Caco-2 (cell line): ENCODE measurements around the gene VWA8. TPM values are rescaled to one million over a fixed set of nuclear protein-coding genes. Genes with fewer than 3 reads are reported as not detected.

Experiments
- BruUV-seq: library from RNA; stranded (reverse); fragments of 400-500 nt; replicated peaks from 2 replicates; lab custom pipeline; 2021; lab: Mats Ljungman, UMichigan
- CTCF ChIA-PET: fragments of 300-600 bp; sonication (Branson Sonifier 250); formaldehyde crosslinking; loops from one replicate; lab custom pipeline; 2022; ENCODE audit warnings: antibody characterized with exemption; lab: Charles Lee
- POLR2A ChIA-PET: fragments of 300-600 bp; sonication (Branson Sonifier 250); formaldehyde crosslinking; loops from one replicate; lab custom pipeline; 2022; ENCODE audit warnings: antibody characterized with exemption; lab: Charles Lee
- DNase-seq, 2 experiments: peaks; one replicate each; pipeline versions ENCODE4 v3.0.0 to v3.0.0-alpha.2; 2020 to 2022
- H3K27me3 ChIP-seq: replicated peaks from 2 replicates; pipeline ENCODE4 v1.6.0; 2011; ENCODE audit warnings: low read length; ENCODE audit not compliant: control insufficient read depth, insufficient read depth
- H3K36me3 ChIP-seq: 2 replicates; pipeline ENCODE4 v1.5.1; 2011; ENCODE audit warnings: low read length; ENCODE audit not compliant: control insufficient read depth, insufficient read depth
- H3K4me1 ChIP-seq: fragments of 250-450 bp; sonication (Bioruptor Pico); 2 replicates; pipeline ENCODE4 v1.5.1; 2020; ENCODE audit warnings: mild to moderate bottlenecking
- H3K4me3 ChIP-seq: 2 replicates; pipeline ENCODE4 v1.5.1; 2011; ENCODE audit warnings: low read depth, mild to moderate bottlenecking, control low read depth, low read length
- H3K9me3 ChIP-seq: fragments of 250-450 bp; sonication (Bioruptor Pico); 2 replicates; pipeline ENCODE4 v1.5.1; 2020; ENCODE audit warnings: mild to moderate bottlenecking, moderate library complexity
- H3K27ac Mint-ChIP-seq: one replicate; pipeline ENCODE4 v1.8.0; 2022; ENCODE audit warnings: mixed read lengths; ENCODE audit not compliant: unreplicated experiment
- H3K27me3 Mint-ChIP-seq: one replicate; pipeline ENCODE4 v1.8.0; 2022; ENCODE audit warnings: mixed read lengths; ENCODE audit not compliant: insufficient read depth, unreplicated experiment
- H3K36me3 Mint-ChIP-seq: one replicate; pipeline ENCODE4 v1.8.0; 2022; ENCODE audit warnings: mild to moderate bottlenecking, mixed read lengths; ENCODE audit not compliant: insufficient read depth, unreplicated experiment
- H3K4me1 Mint-ChIP-seq: one replicate; pipeline ENCODE4 v1.8.0; 2022; ENCODE audit warnings: low read depth, mixed read lengths; ENCODE audit not compliant: unreplicated experiment
- H3K4me3 Mint-ChIP-seq: one replicate; pipeline ENCODE4 v1.8.0; 2022; ENCODE audit warnings: mild to moderate bottlenecking, moderate library complexity, mixed read lengths; ENCODE audit not compliant: unreplicated experiment
- H3K9me3 Mint-ChIP-seq: one replicate; pipeline ENCODE4 v1.8.0; 2022; ENCODE audit warnings: mixed read lengths; ENCODE audit not compliant: unreplicated experiment
- intact Hi-C: fragments of 100-400 bp; cut with micrococcal nuclease; formaldehyde crosslinking; loops from one replicate; pipeline ENCODE4 v1.10.0; 2022; ENCODE audit not compliant: unreplicated experiment
- total RNA-seq: library from RNA; stranded (reverse); gene quantifications from 2 replicates; pipeline ENCODE4 v1.2.3, GENCODE V29; 2022
- TF ChIP-seq, protein P1 (sequence below), 2 experiments: fragments of 200-600 bp in 1 of 2; IDR thresholded peaks; 1 replicate in 1 of 2; 2 replicates in 1 of 2; pipeline versions ENCODE4 v1.5.1 to v1.8.0; 2011 to 2022; ENCODE audit warnings: antibody characterized with exemption in 1 of 2, control low read depth in 1 of 2, inconsistent platforms in 1 of 2, low read depth in 1 of 2, low read length in 1 of 2, mild to moderate bottlenecking in 1 of 2, moderate library complexity in 1 of 2; ENCODE audit not compliant: insufficient read depth in 1 of 2, severe bottlenecking in 1 of 2, unreplicated experiment in 1 of 2

VWA8 gene
- total RNA-seq, 1 experiment from 2014 or later, result 20.7 TPM

- Histone ChIP-seq H3K36me3 (no peaks in the 10 kb centered on the region), H3K9me3 (no peaks in the 10 kb centered on the region), H3K4me1 (peaks cover 10% of the 10 kb centered on the region), H3K27me3 (no peaks in the 10 kb centered on the region), H3K4me3 (no peak overlapping the region)
- H3K36me3 Mint-ChIP-seq, result peaks cover 7% of the 10 kb centered on the region
- BruUV-seq, result no TSS peak
- ChIA-PET POLR2A (no interaction called here), CTCF (no interaction called here)
- intact Hi-C loops, result no loop called here
- H3K4me3 Mint-ChIP-seq, result no peak overlapping the region
- TF ChIP-seq, protein P1, sequence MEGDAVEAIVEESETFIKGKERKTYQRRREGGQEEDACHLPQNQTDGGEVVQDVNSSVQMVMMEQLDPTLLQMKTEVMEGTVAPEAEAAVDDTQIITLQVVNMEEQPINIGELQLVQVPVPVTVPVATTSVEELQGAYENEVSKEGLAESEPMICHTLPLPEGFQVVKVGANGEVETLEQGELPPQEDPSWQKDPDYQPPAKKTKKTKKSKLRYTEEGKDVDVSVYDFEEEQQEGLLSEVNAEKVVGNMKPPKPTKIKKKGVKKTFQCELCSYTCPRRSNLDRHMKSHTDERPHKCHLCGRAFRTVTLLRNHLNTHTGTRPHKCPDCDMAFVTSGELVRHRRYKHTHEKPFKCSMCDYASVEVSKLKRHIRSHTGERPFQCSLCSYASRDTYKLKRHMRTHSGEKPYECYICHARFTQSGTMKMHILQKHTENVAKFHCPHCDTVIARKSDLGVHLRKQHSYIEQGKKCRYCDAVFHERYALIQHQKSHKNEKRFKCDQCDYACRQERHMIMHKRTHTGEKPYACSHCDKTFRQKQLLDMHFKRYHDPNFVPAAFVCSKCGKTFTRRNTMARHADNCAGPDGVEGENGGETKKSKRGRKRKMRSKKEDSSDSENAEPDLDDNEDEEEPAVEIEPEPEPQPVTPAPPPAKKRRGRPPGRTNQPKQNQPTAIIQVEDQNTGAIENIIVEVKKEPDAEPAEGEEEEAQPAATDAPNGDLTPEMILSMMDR (IDR thresholded peaks at IDR 0.05; ENCODE audit: insufficient read depth in 1 of 2, low read depth in 1 of 2, low read length in 1 of 2, severe bottlenecking in 1 of 2, unreplicated experiment in 1 of 2), result no peak
- no peak for DNase-seq
- H3K9me3 Mint-ChIP-seq, result no peaks in the 10 kb centered on the region
- H3K27ac Mint-ChIP-seq, result no peak overlapping the region
- no peaks in the 10 kb centered on the region for H3K27me3 Mint-ChIP-seq
- H3K4me1 Mint-ChIP-seq, result peaks cover 7% of the 10 kb centered on the region
These were observed 395.1 kb downstream of the VWA8 start for GRCh38 chr13:41565846-41566245.

- H3K9me3 Mint-ChIP-seq, result no peaks in the 10 kb centered on the region
- no peak overlapping the region for H3K4me3 ChIP-seq
- ChIA-PET CTCF (interaction anchor here (0.7 kb wide), 1 partner anchor 42 kb away, joined by 3 read pairs; no protein-coding TSS in a partner anchor), POLR2A (interaction anchor here (0.6 kb wide), 1 partner anchor 14 kb away, joined by 4 read pairs; no protein-coding TSS in a partner anchor)
- H3K27ac Mint-ChIP-seq, result no peak overlapping the region
- TF ChIP-seq, protein P1 (IDR thresholded peaks at IDR 0.05; ENCODE audit: insufficient read depth in 1 of 2, low read depth in 1 of 2, low read length in 1 of 2, severe bottlenecking in 1 of 2, unreplicated experiment in 1 of 2), result no peak
- H3K4me1 Mint-ChIP-seq, result peaks cover 7% of the 10 kb centered on the region
- no peaks in the 10 kb centered on the region for H3K27me3 Mint-ChIP-seq
- H3K36me3 ChIP-seq, result no peaks in the 10 kb centered on the region
- no peaks in the 10 kb centered on the region for H3K9me3 ChIP-seq
- peaks cover 10% of the 10 kb centered on the region for H3K4me1 ChIP-seq
- no TSS peak for BruUV-seq
- H3K36me3 Mint-ChIP-seq, result peaks cover 7% of the 10 kb centered on the region
- intact Hi-C loops, result no loop called here
- no peaks in the 10 kb centered on the region for H3K27me3 ChIP-seq
- no peak for DNase-seq
- H3K4me3 Mint-ChIP-seq, result no peak overlapping the region
These were observed 395.7 kb downstream of the VWA8 start for GRCh38 chr13:41565216-41565615.

- H3K9me3 ChIP-seq, result no peaks in the 10 kb centered on the region
- no peaks in the 10 kb centered on the region for H3K27me3 ChIP-seq
- peaks cover 10% of the 10 kb centered on the region for H3K4me1 ChIP-seq
- H3K4me3 Mint-ChIP-seq, result no peak overlapping the region
- H3K4me3 ChIP-seq, result no peak overlapping the region
- TF ChIP-seq, protein P1 (IDR thresholded peaks at IDR 0.05; ENCODE audit: insufficient read depth in 1 of 2, low read depth in 1 of 2, low read length in 1 of 2, severe bottlenecking in 1 of 2, unreplicated experiment in 1 of 2), result no peak
- H3K27me3 Mint-ChIP-seq, result no peaks in the 10 kb centered on the region
- POLR2A ChIA-PET, result interaction anchor here (0.5 kb wide), 1 partner anchor 88 kb away, joined by 3 read pairs; no protein-coding TSS in a partner anchor
- CTCF ChIA-PET, result no interaction called here
- DNase-seq, result no peak
- intact Hi-C loops, result no loop called here
- peaks cover 7% of the 10 kb centered on the region for H3K4me1 Mint-ChIP-seq
- H3K27ac Mint-ChIP-seq, result no peak overlapping the region
- BruUV-seq, result no TSS peak
- H3K9me3 Mint-ChIP-seq, result no peaks in the 10 kb centered on the region
- peaks cover 7% of the 10 kb centered on the region for H3K36me3 Mint-ChIP-seq
- H3K36me3 ChIP-seq, result no peaks in the 10 kb centered on the region
These were observed 396.9 kb downstream of the VWA8 start for GRCh38 chr13:41563984-41564365.
